ENCODE results near the gene LUZP4. TPM values are rescaled to one million over a fixed set of nuclear protein-coding genes. Genes with fewer than 3 reads are reported as not detected.

Gene LUZP4
- total and polyA plus RNA-seq, 2 of the 8 experiments (the other 6 are each of a cell fraction or from before 2014, with no cell fraction given) = 0.17 TPM; not detected in 1

- Histone ChIP-seq H3K27ac (ENCODE audit: low read depth, low read length) (no peak overlapping the region), H3K4ac (replicated peaks; ENCODE audit: insufficient read length, low read depth, low read length) (no peak overlapping the region), H4K20me1 (replicated peaks in 1 of 2; ENCODE audit: control insufficient read depth in 1 of 2, insufficient read depth in 2 of 2, low read length in 2 of 2) (no peaks in the 10 kb centered on the region), H3K79me2 (ENCODE audit: control insufficient read depth in 1 of 2, insufficient read depth in 2 of 2, low read length in 2 of 2) (no peaks in the 10 kb centered on the region), H4K5ac (ENCODE audit: insufficient read length, low read depth, low read length) (no peak overlapping the region), H4K8ac (ENCODE audit: extremely low read depth, insufficient read depth, low read length) (no peak overlapping the region), H3K4me2 (ENCODE audit: insufficient read depth in 1 of 2, low read depth in 2 of 2, low read length in 2 of 2) (no peak overlapping the region), H3K56ac (replicated peaks; ENCODE audit: insufficient read length, low read depth, low read length) (no peak overlapping the region), H2BK12ac (ENCODE audit: low read depth, low read length) (no peak overlapping the region), H2BK120ac (replicated peaks; ENCODE audit: low read depth, low read length) (no peak overlapping the region), H3K14ac (ENCODE audit: insufficient read length) (no peak overlapping the region), H3K4me1 (replicated peaks in 1 of 4; ENCODE audit: control insufficient read depth in 3 of 4, insufficient read depth in 4 of 4, low read length in 3 of 4) (no peaks in the 10 kb centered on the region), H2BK15ac (ENCODE audit: low read length) (no peak overlapping the region), H3K36me3 (ENCODE audit: control insufficient read depth in 2 of 4, insufficient read depth in 4 of 4, low read length in 3 of 4) (no peaks in the 10 kb centered on the region), H3K23me2 (ENCODE audit: low read depth, low read length) (no peaks in the 10 kb centered on the region), H4K91ac (replicated peaks; ENCODE audit: insufficient read length, low read length) (no peak overlapping the region), H2AFZ (ENCODE audit: low read length) (no peak overlapping the region), H3K9ac (replicated peaks in 1 of 4; ENCODE audit: extremely low read depth in 1 of 4, low read depth in 3 of 4, low read length in 3 of 4) (no peak overlapping the region), H3K79me1 (ENCODE audit: low read depth, low read length) (no peaks in the 10 kb centered on the region), H3K9me3 (ENCODE audit: insufficient read depth in 2 of 2, low read depth in 1 of 2, low read length in 1 of 2) (no peaks in the 10 kb centered on the region), H3K27me3 (replicated peaks in 1 of 4; ENCODE audit: control insufficient read depth in 3 of 4, extremely low read depth in 1 of 4, insufficient read depth in 3 of 4, low read length in 3 of 4) (peaks cover 0 to 5% (median 2%) of the 10 kb centered on the region in 4 experiments; a peak in 3 of 7 replicates), H2BK5ac (ENCODE audit: low read depth, low read length) (no peak overlapping the region), H2BK20ac (ENCODE audit: low read length) (no peak overlapping the region), H3K23ac (ENCODE audit: insufficient read length) (no peak overlapping the region), H3K4me3 (ENCODE audit: extremely low read depth in 1 of 4, insufficient read depth in 2 of 4, low read depth in 3 of 4, low read length in 4 of 4) (no peak overlapping the region), H3K18ac (ENCODE audit: extremely low read depth, low read length) (no peak overlapping the region), H2AK5ac (ENCODE audit: low read depth, low read length) (no peak overlapping the region)
- FAIRE-seq = peak; percentile 13
- CTCF ChIA-PET (ENCODE audit: partially characterized antibody) = interaction anchor here (0.6 to 1.0 kb wide), 2 partner anchors 12 to 25 kb away, joined by 3 read pairs; no protein-coding TSS in a partner anchor
- 80% methylated on average over 4 of the region's 4 CpGs; no CpG with 5 or more reads in 1 of the 2 experiments for WGBS, 2 experiments (ENCODE audit: extremely low coverage in 1 of 2, insufficient coverage in 1 of 2, insufficient read length in 1 of 2, insufficient replicate concordance in 2 of 2, low coverage in 1 of 2, low lambda C conversion rate in 2 of 2, missing lambda C conversion rate in 1 of 2)
- no peak for DNase-seq (ENCODE audit: low read depth in 1 of 2, low spot score in 2 of 2)
- POLR2A ChIA-PET (ENCODE audit: partially characterized antibody) = interaction anchor here (0.6 kb wide), 1 partner anchor 71 kb away, joined by 3 read pairs; no protein-coding TSS in a partner anchor
- TF ChIP-seq SAP30 (IDR thresholded peaks at IDR 0.05; ENCODE audit: insufficient read depth, insufficient replicate concordance, low read length) = no peak
- TF ChIP-seq KDM4A (IDR thresholded peaks at IDR 0.05; ENCODE audit: low read depth, low read length, severe bottlenecking) = no peak
- TF ChIP-seq TCF12 (IDR thresholded peaks at IDR 0.05; ENCODE audit: low read depth, low read length) = no peak
- TF ChIP-seq RFX5 (IDR thresholded peaks at IDR 0.05; ENCODE audit: borderline replicate concordance, low read depth, low read length) = no peak
- no peak for TF ChIP-seq ATF2 (IDR thresholded peaks at IDR 0.05; ENCODE audit: low read length)
- no peak for TF ChIP-seq BACH1 (IDR thresholded peaks at IDR 0.05; ENCODE audit: low read length)
- TF ChIP-seq ATF3 (IDR thresholded peaks at IDR 0.05; ENCODE audit: insufficient read depth, low read depth, low read length) = no peak
- TF ChIP-seq CBX8 (IDR thresholded peaks at IDR 0.05; ENCODE audit: borderline replicate concordance, low read depth, low read length) = no peak
- TF ChIP-seq CBX5 (IDR thresholded peaks at IDR 0.05; ENCODE audit: low read depth, low read length) = no peak
- no peak for TF ChIP-seq EP300 (IDR thresholded peaks at IDR 0.05; ENCODE audit: borderline replicate concordance in 1 of 2, low read depth in 2 of 2, low read length in 2 of 2)
- TF ChIP-seq KDM5A (IDR thresholded peaks at IDR 0.05; ENCODE audit: low read length) = no peak
- TF ChIP-seq CEBPB (IDR thresholded peaks at IDR 0.05; ENCODE audit: low read depth, low read length) = no peak
Measured at GRCh38 chrX:115356369-115356768, 66.9 kb downstream of the LUZP4 start.
